Erythroblast (primary cell): ENCODE measurements around the gene TYMP.

ENCODE experiments used
- DNase-seq, 2 experiments: peaks; one replicate each; lab custom pipeline; 2025; lab: John Stamatoyannopoulos, UW
- GATA1 ChIP-seq: IDR thresholded peaks from 2 replicates; pipeline ENCODE4 v1.6.1; 2011; ENCODE audit warnings: low read depth, mild to moderate bottlenecking, control low read depth, low read length, moderate library complexity
- POLR2A ChIP-seq: IDR thresholded peaks from 2 replicates; pipeline ENCODE4 v1.6.1; 2011; ENCODE audit warnings: mild to moderate bottlenecking, low read length

Gene TYMP

DNA sequence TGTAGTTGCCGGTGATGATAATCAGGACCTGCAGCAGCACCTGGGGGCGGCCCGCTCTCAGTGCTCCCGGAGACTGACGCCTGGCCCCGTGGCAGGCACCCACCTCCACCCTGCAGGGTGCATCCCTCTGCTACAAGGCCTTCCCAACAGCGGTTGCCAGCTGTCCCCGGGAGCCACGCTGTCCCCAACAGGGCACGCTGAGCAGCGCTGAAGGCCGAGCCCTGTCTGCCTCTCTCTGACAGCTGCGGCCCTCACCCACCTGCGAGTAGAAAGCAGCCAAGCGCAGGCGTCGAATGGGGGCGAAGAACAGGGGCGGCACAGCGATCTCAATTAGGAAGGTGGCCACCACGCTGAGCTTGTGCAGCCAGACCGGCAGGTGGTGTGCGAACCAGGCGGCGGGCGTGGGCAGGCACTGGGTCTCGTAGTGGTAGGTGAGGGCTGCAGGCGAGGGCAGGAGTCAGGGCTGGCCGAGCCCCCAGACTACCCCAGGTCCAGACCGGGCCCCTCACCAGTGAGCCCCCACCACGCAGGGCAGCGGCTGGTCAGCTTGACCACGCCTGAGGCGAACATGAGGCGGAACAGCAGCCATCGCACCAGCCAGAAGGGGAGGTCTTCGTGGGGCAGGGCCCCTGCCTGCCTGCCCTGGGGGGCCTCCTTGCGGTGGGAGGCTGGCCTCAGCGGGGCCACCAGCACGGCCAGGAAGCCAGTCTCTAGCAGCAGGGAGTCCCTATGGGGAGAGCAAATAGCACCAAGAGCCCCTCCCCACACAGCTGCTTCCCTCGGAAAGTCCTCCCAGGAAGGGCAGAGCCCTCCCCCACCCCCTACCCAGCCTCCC lies 23.8 kb downstream of the TYMP start:
- TF ChIP-seq POLR2A (no peak), GATA1 (no peak)
- DNase-seq, result no peak

DNA sequence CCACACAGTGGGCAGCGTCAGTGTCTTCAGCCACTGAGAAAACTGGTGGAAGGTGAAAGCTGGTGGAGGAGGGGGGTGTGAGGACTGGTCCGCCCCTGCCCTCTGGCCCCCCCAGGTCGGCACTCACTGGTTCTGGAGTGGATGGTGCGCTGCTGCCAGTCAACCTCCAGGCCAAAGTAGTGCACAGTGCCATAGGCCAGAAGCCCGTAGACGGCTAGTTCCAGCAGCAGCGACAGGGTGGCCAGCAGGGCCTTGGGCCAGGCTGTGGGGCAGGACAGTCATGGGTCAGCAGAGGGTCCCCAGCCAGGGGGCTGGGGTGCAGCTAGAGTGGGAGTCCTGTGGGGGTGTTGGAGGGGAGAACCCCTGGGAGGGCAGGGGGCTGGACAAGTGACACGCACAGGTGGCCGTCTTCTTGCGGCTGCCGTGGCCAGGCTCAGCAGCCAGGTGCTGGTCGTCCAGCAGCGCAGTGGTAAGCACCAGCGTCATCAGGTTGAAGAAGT lies 24.5 kb downstream of the TYMP start:
- TF ChIP-seq GATA1 (no peak), POLR2A (no peak)
- no peak for DNase-seq

GRCh38 chr22:50504369-50505211 lies 25.2 kb downstream of the TYMP start:
- no peak for DNase-seq
- TF ChIP-seq POLR2A (no peak), GATA1 (no peak)

DNA sequence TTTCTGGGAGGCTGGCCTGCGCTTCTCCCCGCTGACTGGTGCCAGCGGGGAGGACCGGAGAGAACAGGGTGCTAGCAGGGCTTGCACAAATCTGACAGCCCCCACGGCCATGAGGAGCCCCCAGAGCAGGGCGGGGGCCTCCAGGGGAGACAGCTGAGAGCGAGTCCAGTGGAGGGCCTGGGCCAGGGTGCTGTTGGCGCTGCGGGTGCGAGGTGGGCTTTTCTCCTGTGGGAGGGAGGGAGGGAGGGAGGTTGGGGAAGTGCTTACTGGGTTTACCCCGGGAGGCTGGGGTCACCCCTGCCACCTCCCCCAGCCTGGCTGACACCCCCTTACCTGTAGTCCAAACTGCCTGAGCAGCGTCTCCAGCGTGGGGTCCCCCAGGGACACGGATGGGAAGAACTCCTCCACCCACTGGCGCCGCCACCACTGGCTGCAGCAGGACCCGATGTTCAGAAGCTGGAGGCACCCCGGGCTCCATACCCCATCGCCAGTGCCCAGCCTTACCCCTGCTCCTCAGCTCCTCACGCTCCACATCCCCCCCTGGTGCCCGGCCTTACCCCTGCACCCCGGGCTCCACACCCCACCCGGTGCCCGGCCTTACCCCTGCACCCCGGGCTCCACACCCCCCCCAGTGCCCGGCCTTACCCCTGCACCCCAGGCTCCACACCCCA lies 26.2 kb downstream of the TYMP start:
- TF ChIP-seq POLR2A (no peak), GATA1 (no peak)
- DNase-seq, result no peak

- TF ChIP-seq POLR2A (no peak), GATA1 (no peak)
- DNase-seq, result no peak
Observed at GRCh38 chr22:50502628-50503474, 27.0 kb downstream of the TYMP start.

DNA sequence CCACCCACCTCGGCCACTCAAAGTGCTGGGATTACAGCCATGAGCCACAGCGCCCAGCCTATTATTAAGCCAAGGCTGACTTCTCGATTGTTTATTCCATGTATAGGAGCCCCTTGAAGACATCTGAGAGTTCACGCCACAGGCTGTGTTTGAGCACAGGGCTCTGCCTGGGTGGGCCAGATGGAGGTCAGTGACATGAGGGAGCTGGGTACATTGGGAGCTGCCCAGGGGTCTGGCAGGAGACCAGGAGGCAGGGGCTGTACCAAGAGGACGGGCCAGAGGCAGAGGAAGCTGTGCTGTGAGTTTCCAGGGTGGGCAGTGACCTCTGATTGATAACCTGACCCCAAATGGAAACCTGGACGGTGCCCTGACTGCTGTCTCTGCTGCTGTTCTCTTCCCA lies 27.7 kb downstream of the TYMP start:
- no peak for DNase-seq
- TF ChIP-seq GATA1, result no peak

- no peak for DNase-seq
Observed at GRCh38 chr22:50500452-50500851, 29.4 kb downstream of the TYMP start.

GRCh38 chr22:50498322-50498890 lies 31.4 kb downstream of the TYMP start:
- peak; percentile 62 to 76 for DNase-seq
- TF ChIP-seq GATA1, result no peak
- TF ChIP-seq POLR2A, result no peak

More at GRCh38 chr22:50500452-50500851, 29.4 kb downstream of the TYMP start:
- TF ChIP-seq POLR2A, result no peak
- no peak for TF ChIP-seq GATA1

DNA sequence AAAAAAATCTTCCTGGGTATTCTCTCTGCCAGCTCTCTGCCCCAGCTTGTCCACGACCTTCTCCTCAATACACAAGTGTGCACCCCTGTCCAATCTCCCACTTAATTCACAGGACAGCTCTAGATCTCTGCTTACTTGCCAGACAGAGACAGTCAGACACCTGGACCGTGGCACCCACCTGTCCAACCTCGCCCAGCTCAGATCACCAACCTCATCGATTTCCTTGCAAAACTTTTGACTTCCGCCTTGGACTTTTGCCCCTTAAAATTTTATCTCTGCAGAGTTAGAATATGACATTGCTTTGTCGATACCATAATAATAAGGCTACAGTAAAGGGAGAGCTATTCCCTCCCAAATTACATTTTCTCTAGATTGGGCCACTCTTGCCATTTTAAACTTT lies 32.7 kb downstream of the TYMP start:
- TF ChIP-seq POLR2A (no peak), GATA1 (no peak)

DNA sequence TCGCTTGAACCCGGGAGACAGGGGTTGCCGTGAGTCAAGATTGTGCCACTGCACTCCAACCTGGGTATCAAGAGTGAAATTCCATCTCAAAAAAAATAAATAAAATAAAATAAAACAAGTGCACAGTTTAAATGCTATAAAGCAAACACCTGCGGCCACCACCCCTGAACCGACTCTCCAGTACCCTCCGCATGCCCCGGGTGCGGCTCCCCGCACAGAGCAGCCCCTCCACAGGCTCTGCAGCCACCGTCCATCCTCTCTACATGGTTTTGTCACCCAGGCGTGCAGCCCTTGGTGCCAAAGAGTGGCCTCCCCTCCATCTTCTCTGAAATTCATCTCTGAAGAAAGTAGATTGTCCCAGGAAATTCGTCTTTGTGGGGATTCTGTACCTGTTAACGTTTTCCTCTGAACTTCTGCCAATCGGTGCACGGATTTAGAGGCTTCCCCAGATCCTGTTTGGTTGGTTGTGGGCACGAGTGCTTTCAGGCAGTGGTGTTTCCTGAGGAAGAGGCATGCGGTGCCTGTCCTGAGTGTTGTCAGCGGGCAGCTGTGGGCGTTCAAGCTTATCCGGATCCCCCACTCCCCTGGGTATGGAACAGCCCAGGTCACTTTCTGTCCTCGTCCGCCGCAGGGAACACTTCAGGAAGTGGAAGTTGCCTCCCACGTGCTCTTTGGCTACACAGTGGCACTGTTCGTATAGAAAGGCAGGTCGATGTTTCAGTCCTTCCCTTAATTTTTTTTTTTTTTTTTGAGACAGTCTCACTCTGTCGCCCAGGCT lies 39.1 kb downstream of the TYMP start:
- TF ChIP-seq GATA1, result no peak
- TF ChIP-seq POLR2A, result no peak
- no peak for DNase-seq

More for the DNA sequence above, 32.7 kb downstream of the TYMP start:
- no peak for DNase-seq

DNA sequence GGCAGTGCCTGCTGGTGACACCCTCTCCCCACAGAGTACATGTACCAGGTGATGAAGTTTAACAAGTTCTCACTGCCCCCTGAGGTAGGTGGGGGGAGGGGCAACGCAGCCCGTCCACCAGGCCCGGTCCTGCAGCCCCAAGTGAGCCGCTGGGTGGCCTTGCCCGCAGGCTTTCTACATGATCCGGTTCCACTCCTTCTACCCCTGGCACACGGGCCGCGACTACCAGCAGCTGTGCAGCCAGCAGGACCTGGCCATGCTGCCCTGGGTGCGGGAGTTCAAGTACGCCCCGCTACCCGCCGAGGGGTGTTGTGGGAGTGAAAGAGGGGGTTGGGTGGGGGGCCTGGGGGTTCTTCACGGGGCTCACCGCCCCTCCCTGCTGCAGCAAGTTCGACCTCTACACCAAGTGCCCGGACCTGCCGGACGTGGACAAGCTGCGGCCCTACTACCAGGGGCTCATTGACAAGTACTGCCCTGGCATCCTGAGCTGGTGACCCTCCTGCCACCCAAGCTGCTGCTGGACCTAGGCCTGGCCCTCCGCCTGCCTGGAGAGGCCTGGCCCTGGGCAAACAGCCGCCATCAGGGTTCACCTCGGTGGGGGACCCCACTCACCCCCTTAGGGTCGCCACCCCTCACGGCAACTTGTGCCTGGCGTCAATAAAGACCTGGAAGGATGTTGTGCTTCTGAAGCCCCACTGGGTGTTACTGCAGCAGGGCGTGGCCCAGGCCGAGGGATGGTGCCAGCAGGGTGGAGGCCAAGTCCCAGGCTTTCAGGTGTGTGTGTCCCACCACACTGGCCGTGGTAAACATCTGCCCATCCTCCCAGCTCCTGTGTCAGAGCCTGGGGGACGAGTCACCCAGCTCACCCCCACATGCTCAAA lies 40.2 kb downstream of the TYMP start:
- no peak for DNase-seq
- TF ChIP-seq POLR2A, result no peak
- no peak for TF ChIP-seq GATA1
